A673 (cell line): Measurements from ENCODE around the gene PHACTR2.

Source experiments
- EZH2 ChIP-seq: fragments of 200-600 bp; sonication (generic); IDR thresholded peaks from 2 replicates; pipeline ENCODE4 v1.6.1; 2017; ENCODE audit warnings: borderline replicate concordance, low read depth, mild to moderate bottlenecking, mixed read lengths, antibody characterized with exemption, low read length; ENCODE audit not compliant: poor library complexity, severe bottlenecking
- TF ChIP-seq, protein P1 (sequence below): fragments of 300-800, 200-600 bp; sonication (generic); conservative IDR thresholded peaks from 2 replicates; pipeline ENCODE4 v1.5.1; 2017; ENCODE audit warnings: low read depth, mild to moderate bottlenecking, antibody characterized with exemption, low read length, moderate library complexity, mixed read lengths

DNA sequence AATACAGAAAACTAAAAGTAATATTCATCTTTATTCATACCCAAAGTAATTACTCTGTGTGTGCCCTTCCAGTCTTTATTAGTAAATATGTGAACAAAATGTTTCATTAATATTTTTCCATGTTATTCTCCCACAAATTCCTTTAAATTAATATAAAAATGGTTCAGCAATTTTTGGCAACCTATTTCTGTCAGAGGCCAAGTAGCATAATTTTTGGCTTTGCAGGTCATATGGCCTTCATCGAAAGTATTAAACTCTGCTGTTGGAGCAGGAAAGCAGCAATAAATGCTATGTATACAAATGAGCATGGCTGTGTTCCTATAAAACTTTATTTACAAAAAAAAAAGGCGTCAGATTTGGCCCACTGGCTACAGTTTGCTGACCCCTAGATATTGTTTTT, 202.6 kb downstream of the PHACTR2 start:
- TF ChIP-seq, protein P1, sequence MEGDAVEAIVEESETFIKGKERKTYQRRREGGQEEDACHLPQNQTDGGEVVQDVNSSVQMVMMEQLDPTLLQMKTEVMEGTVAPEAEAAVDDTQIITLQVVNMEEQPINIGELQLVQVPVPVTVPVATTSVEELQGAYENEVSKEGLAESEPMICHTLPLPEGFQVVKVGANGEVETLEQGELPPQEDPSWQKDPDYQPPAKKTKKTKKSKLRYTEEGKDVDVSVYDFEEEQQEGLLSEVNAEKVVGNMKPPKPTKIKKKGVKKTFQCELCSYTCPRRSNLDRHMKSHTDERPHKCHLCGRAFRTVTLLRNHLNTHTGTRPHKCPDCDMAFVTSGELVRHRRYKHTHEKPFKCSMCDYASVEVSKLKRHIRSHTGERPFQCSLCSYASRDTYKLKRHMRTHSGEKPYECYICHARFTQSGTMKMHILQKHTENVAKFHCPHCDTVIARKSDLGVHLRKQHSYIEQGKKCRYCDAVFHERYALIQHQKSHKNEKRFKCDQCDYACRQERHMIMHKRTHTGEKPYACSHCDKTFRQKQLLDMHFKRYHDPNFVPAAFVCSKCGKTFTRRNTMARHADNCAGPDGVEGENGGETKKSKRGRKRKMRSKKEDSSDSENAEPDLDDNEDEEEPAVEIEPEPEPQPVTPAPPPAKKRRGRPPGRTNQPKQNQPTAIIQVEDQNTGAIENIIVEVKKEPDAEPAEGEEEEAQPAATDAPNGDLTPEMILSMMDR, result no peak
- TF ChIP-seq EZH2, result no peak
